ENCODE data around the gene USP34. TPM values are rescaled to one million over a fixed set of nuclear protein-coding genes. Genes with fewer than 3 reads are reported as not detected.

The USP34 gene
- total RNA-seq, 1 donor from 2014 or later = 95.9 TPM

DNA sequence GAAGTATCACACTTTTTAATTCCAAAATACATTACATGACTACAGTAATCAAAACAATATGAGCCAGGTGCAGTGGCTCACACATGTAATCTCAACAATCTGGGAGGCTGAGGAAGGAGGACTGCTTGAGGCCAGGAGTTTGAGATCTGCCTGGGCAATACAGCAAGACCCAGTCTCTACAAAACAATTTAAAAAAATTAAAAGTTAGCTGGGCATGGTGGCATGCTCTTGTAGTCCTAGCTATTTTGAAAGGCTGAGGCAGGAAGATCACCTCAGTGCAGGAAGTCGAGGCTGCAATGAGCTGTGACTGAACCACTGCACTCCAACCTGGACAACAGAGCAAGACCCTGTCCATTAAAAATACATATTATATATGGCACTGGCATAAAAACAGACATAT, 109.8 kb downstream of the USP34 start:
- Mint-ChIP-seq H3K4me3 (no peak overlapping the region), H3K9me3 (peaks cover 10% of the 10 kb centered on the region), H3K36me3 (ENCODE audit: low read depth) (peaks cover 27% of the 10 kb centered on the region), H3K27me3 (ENCODE audit: low read depth) (no peaks in the 10 kb centered on the region), H3K27ac (ENCODE audit: unreplicated experiment) (no peak overlapping the region), H3K4me1 (peaks cover 6% of the 10 kb centered on the region)
- no peak for TF ChIP-seq CTCF (conservative IDR thresholded peaks at IDR 0.05)
- no peak for DNase-seq (ENCODE audit: low read depth, low spot score)

GRCh38 chr2:61359058-61359457, 111.8 kb downstream of the USP34 start:
- Mint-ChIP-seq H3K9me3 (peaks cover 11% of the 10 kb centered on the region), H3K27ac (ENCODE audit: unreplicated experiment) (no peak overlapping the region), H3K27me3 (ENCODE audit: low read depth) (no peaks in the 10 kb centered on the region), H3K4me3 (no peak overlapping the region), H3K4me1 (peaks cover 15% of the 10 kb centered on the region), H3K36me3 (ENCODE audit: low read depth) (peaks cover 39% of the 10 kb centered on the region)
- no peak for TF ChIP-seq CTCF (conservative IDR thresholded peaks at IDR 0.05)
- no peak for DNase-seq (ENCODE audit: low read depth, low spot score)

DNA sequence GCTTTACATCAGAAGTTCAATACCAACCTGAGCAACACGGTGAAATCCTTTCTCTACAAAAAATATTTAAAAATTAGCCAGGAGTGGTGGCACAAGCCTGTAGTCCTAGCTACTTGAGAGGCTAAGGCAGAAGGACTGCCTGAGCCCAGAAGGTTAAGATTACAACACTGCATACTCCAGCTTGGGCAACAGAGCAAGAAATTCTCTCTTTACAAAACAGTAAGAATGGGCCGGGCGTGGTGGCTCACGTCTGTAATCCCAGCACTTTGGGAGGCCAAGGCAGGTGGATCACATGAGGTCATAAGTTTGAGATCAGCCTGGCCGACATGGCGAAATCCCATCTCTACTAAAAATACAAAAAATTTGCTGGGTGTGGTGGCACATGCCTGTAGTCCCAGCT, 113.2 kb downstream of the USP34 start:
- Mint-ChIP-seq H3K4me1 (peaks cover 15% of the 10 kb centered on the region), H3K27me3 (ENCODE audit: low read depth) (no peaks in the 10 kb centered on the region), H3K9me3 (peaks cover 9% of the 10 kb centered on the region), H3K36me3 (ENCODE audit: low read depth) (peaks cover 38% of the 10 kb centered on the region), H3K4me3 (no peak overlapping the region), H3K27ac (ENCODE audit: unreplicated experiment) (no peak overlapping the region)
- no peak for TF ChIP-seq CTCF (conservative IDR thresholded peaks at IDR 0.05)
- DNase-seq (ENCODE audit: low read depth, low spot score) = no peak

DNA sequence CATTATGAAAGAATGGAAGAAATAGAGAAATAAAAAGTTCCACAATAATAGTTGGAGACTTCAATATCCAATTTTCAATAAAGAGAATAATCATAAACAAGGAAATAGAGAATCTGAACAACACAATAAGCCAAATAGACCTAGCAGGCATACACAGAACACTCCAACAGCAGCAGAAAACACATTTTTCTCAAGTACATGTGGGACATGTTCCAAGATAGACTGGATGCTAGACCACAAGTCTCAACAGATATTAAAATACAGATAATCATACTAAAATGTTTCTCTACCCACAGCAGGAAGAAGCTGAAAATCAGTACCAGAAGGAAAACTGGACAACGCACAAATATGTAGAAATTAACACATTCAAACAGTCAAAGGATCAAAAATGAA, 113.9 kb downstream of the USP34 start:
- Mint-ChIP-seq H3K27ac (ENCODE audit: unreplicated experiment) (no peak overlapping the region), H3K9me3 (peaks cover 9% of the 10 kb centered on the region), H3K36me3 (ENCODE audit: low read depth) (peaks cover 37% of the 10 kb centered on the region), H3K4me1 (peaks cover 15% of the 10 kb centered on the region), H3K27me3 (ENCODE audit: low read depth) (no peaks in the 10 kb centered on the region), H3K4me3 (no peak overlapping the region)
- DNase-seq (ENCODE audit: low read depth, low spot score) = no peak
- no peak for TF ChIP-seq CTCF (conservative IDR thresholded peaks at IDR 0.05)

DNA sequence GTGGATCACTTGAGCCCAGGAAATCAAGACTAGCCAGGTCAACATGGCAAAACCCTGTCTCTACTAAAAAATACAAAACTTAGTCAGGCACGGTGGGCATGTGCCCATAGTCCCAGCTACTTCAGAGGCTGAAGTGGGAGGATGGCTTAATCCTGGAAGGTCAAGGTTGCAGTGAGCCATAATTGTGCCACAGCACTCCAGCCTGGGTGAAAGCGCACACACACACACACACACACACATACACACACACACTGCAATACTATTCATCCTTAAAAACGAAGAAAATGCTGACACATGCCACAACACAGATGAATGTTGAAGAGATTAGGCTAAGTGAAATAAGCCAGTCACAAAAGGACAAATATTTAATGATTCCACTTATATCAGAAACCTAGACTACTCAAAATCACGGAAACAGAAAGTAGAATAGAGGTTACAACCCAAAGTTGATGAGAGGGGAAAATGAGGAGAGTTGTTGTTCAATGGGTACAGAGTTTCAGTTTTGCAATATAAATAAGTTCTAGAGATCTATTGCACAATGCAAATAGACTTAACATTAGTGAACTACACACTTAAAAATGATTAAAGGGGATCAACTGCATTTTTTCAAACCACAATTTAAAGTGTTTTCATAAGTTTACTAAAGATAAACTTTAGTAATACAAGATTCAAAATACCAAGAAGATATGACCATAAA, 114.5 kb downstream of the USP34 start:
- Mint-ChIP-seq H3K27me3 (ENCODE audit: low read depth) (no peaks in the 10 kb centered on the region), H3K9me3 (peaks cover 8% of the 10 kb centered on the region), H3K4me1 (peaks cover 15% of the 10 kb centered on the region), H3K4me3 (no peak overlapping the region), H3K27ac (ENCODE audit: unreplicated experiment) (no peak overlapping the region), H3K36me3 (ENCODE audit: low read depth) (peaks cover 34% of the 10 kb centered on the region)
- no peak for DNase-seq (ENCODE audit: low read depth, low spot score)
- no peak for TF ChIP-seq CTCF (conservative IDR thresholded peaks at IDR 0.05)

All from neural crest cell (in vitro differentiated cells).